ENCODE results near the gene LPP. TPM values are rescaled to one million over a fixed set of nuclear protein-coding genes. Genes with fewer than 3 reads are reported as not detected.

Gene LPP
- polyA plus RNA-seq, 3 donors = 14.1 to 23.2 (median 15.3) TPM

- Mint-ChIP-seq H3K4me1 (peaks cover 7% of the 10 kb centered on the region), H3K27me3 (ENCODE audit: low read depth in 3 of 3) (no peaks in the 10 kb centered on the region), H3K27ac (no peak overlapping the region), H3K4me3 (no peak overlapping the region), H3K9me3 (no peaks in the 10 kb centered on the region), H3K36me3 (peaks cover 7 to 8% of the 10 kb centered on the region in 2 donors)
- no peaks in the 10 kb centered on the region for H3K4me1 ChIP-seq (ENCODE audit: control insufficient read depth in 1 of 2, insufficient read depth in 2 of 2, low read length in 2 of 2)
- H3K4me3 ChIP-seq (replicated peaks in 1 of 3; ENCODE audit: low read depth in 2 of 3, low read length in 3 of 3) = no peak overlapping the region
- no peak overlapping the region for H2AFZ ChIP-seq (ENCODE audit: insufficient read depth, low read depth, low read length, poor library complexity, severe bottlenecking)
- no peak overlapping the region for H3K4me2 ChIP-seq (replicated peaks; ENCODE audit: extremely low read depth, low read length, poor library complexity, severe bottlenecking)
- no peaks in the 10 kb centered on the region for H4K20me1 ChIP-seq (ENCODE audit: insufficient read depth, low read length)
- no peak for TF ChIP-seq CTCF (IDR thresholded peaks at IDR 0.05)
- no peaks in the 10 kb centered on the region for H3K79me2 ChIP-seq (ENCODE audit: insufficient read depth, low read length)
- H3K9ac ChIP-seq (ENCODE audit: insufficient read depth, low read length, poor library complexity, severe bottlenecking) = no peak overlapping the region
- intact Hi-C loops (cut with micrococcal nuclease) = no loop called here
- H3K36me3 ChIP-seq (replicated peaks in 1 of 2; ENCODE audit: control insufficient read depth in 1 of 2, insufficient read depth in 2 of 2, low read length in 2 of 2) = no peaks in the 10 kb centered on the region
- no peak overlapping the region for H3K27ac ChIP-seq (ENCODE audit: low read depth in 1 of 2, low read length in 2 of 2)
- H3K9me3 ChIP-seq (replicated peaks in 1 of 2; ENCODE audit: control insufficient read depth in 1 of 2, insufficient read depth in 1 of 2, low read length in 2 of 2) = no peaks in the 10 kb centered on the region
- no peak for DNase-seq
- H3K27me3 ChIP-seq (ENCODE audit: control insufficient read depth in 2 of 2, insufficient read depth in 2 of 2, low read length in 2 of 2) = no peaks in the 10 kb centered on the region
These were observed 377.3 kb downstream of the LPP start for GRCh38 chr3:188531210-188531609.

GRCh38 chr3:188533172-188533571 lies 379.2 kb downstream of the LPP start:
- WGBS (ENCODE audit: insufficient coverage) = no CpG with 5 or more reads among the region's 1 CpG
- Mint-ChIP-seq H3K4me3 (no peak overlapping the region), H3K9me3 (no peaks in the 10 kb centered on the region), H3K27ac (no peak overlapping the region), H3K4me1 (peaks cover 14% of the 10 kb centered on the region), H3K36me3 (peaks cover 3 to 8% of the 10 kb centered on the region in 2 donors), H3K27me3 (ENCODE audit: low read depth in 3 of 3) (no peaks in the 10 kb centered on the region)
- no peaks in the 10 kb centered on the region for H4K20me1 ChIP-seq (ENCODE audit: insufficient read depth, low read length)
- intact Hi-C loops (cut with micrococcal nuclease) = no loop called here
- no peak overlapping the region for H3K27ac ChIP-seq (ENCODE audit: low read depth in 1 of 2, low read length in 2 of 2)
- no peak overlapping the region for H2AFZ ChIP-seq (ENCODE audit: insufficient read depth, low read depth, low read length, poor library complexity, severe bottlenecking)
- H3K4me2 ChIP-seq (replicated peaks; ENCODE audit: extremely low read depth, low read length, poor library complexity, severe bottlenecking) = no peak overlapping the region
- no peaks in the 10 kb centered on the region for H3K27me3 ChIP-seq (ENCODE audit: control insufficient read depth in 2 of 2, insufficient read depth in 2 of 2, low read length in 2 of 2)
- no peak overlapping the region for H3K4me3 ChIP-seq (replicated peaks in 1 of 3; ENCODE audit: low read depth in 2 of 3, low read length in 3 of 3)
- no peak overlapping the region for H3K9ac ChIP-seq (ENCODE audit: insufficient read depth, low read length, poor library complexity, severe bottlenecking)
- no peak for DNase-seq
- no peaks in the 10 kb centered on the region for H3K79me2 ChIP-seq (ENCODE audit: insufficient read depth, low read length)
- no peaks in the 10 kb centered on the region for H3K36me3 ChIP-seq (replicated peaks in 1 of 2; ENCODE audit: control insufficient read depth in 1 of 2, insufficient read depth in 2 of 2, low read length in 2 of 2)
- no peaks in the 10 kb centered on the region for H3K9me3 ChIP-seq (replicated peaks in 1 of 2; ENCODE audit: control insufficient read depth in 1 of 2, insufficient read depth in 1 of 2, low read length in 2 of 2)
- TF ChIP-seq CTCF (IDR thresholded peaks at IDR 0.05) = no peak
- peaks cover 11% of the 10 kb centered on the region in 2 donors for H3K4me1 ChIP-seq (ENCODE audit: control insufficient read depth in 1 of 2, insufficient read depth in 2 of 2, low read length in 2 of 2)

Measured in CD14-positive monocyte (primary cell).